Neutrophil (primary cell): ENCODE measurements around the gene RNPS1.
"Not testable (repeated sequence)": the region's sequence is repeated elsewhere in the genome, so short reads cannot be mapped to it uniquely, and the experiment has no call there.

ENCODE experiments used
- H3K27ac ChIP-seq: fragments of 200-600 bp; sonication (generic); 2 replicates; pipeline ENCODE4 v1.5.1; 2016; ENCODE audit warnings: mild to moderate bottlenecking, moderate library complexity
- H3K27me3 ChIP-seq: fragments of 200-600 bp; sonication (generic); 2 replicates; pipeline ENCODE4 v1.6.0; 2016; ENCODE audit warnings: mild to moderate bottlenecking
- H3K36me3 ChIP-seq: fragments of 200-600 bp; sonication (generic); 2 replicates; pipeline ENCODE4 v1.5.1; 2017
- H3K4me1 ChIP-seq, 2 experiments: fragments of 200-600 bp in 1 of 2; sonication (generic) in 1 of 2; 1 replicate in 1 of 2; 2 replicates in 1 of 2; pipeline versions ENCODE4 v1.5.1 to v1.6.1; 2013 to 2016; ENCODE audit warnings: low read depth in 1 of 2, low read length in 1 of 2, mild to moderate bottlenecking in 1 of 2, moderate library complexity in 1 of 2; ENCODE audit not compliant: control insufficient read depth in 1 of 2, insufficient read depth in 1 of 2
- H3K4me3 ChIP-seq, 2 experiments: fragments of 200-600 bp in 1 of 2; sonication (generic) in 1 of 2; 1 replicate in 1 of 2; 2 replicates in 1 of 2; pipeline ENCODE4 v1.5.1; 2013 to 2016; ENCODE audit warnings: low read depth in 1 of 2, low read length in 1 of 2, mild to moderate bottlenecking in 1 of 2, moderate library complexity in 1 of 2
- H3K9me3 ChIP-seq: fragments of 200-600 bp; sonication (generic); 2 replicates; pipeline ENCODE4 v1.5.1; 2016
- TF ChIP-seq, protein P1 (sequence below): fragments of 200-600 bp; sonication (generic); IDR thresholded peaks from 2 replicates; pipeline ENCODE4 v1.5.1; 2016; ENCODE audit warnings: antibody characterized with exemption

Gene RNPS1

DNA sequence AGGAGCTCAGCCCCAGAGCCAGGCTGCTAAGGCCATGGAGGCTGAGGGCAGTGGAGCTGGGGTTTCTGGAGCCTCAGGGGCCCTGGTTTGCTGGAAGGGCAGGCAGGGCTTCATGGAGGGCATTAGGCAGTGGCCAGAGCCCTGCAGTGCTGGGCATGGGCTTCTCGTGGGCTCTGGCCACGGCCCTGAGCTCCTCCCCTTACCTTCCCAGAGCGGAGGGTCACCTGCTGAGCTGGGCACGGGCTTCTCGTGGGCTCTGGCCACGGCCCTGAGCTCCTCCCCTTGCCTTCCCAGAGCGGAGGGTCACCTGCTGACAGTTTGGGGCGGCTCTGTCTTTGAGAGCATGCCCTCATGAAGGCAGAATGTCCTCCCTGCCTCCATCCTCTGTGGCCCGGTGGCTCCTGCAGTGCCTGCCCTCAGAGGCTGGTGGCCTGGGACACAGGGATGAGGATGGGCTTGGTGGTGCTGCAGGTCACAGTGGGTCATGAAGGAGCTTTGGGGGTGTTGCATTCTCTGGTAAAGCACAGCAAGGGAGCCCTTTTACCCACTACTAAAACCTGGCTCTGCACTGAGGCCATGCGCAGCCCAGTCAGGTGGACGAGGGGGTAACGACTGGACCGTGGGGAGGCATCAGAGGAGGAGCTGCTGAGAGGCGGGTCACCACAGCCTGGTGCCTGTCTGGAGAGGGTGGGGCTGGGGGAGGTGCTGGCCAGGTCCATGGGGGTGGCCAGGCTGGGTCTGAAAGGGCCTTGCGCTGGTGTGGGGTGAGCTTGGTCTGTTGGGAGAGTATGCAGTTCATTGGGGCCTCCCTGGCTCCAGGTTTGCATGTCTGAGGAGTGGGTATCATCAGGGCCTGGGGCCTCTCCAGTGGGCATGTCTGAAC, 2.9 kb upstream of the RNPS1 start:
- Histone ChIP-seq H3K27me3 (no peaks in the 10 kb centered on the region), H3K36me3 (no peaks in the 10 kb centered on the region), H3K9me3 (no peaks in the 10 kb centered on the region), H3K27ac (no peak overlapping the region), H3K4me1 (peaks cover 19 to 23% of the 10 kb centered on the region in 2 experiments), H3K4me3 (no peak overlapping the region)
- TF ChIP-seq, protein P1, sequence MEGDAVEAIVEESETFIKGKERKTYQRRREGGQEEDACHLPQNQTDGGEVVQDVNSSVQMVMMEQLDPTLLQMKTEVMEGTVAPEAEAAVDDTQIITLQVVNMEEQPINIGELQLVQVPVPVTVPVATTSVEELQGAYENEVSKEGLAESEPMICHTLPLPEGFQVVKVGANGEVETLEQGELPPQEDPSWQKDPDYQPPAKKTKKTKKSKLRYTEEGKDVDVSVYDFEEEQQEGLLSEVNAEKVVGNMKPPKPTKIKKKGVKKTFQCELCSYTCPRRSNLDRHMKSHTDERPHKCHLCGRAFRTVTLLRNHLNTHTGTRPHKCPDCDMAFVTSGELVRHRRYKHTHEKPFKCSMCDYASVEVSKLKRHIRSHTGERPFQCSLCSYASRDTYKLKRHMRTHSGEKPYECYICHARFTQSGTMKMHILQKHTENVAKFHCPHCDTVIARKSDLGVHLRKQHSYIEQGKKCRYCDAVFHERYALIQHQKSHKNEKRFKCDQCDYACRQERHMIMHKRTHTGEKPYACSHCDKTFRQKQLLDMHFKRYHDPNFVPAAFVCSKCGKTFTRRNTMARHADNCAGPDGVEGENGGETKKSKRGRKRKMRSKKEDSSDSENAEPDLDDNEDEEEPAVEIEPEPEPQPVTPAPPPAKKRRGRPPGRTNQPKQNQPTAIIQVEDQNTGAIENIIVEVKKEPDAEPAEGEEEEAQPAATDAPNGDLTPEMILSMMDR: no peak

DNA sequence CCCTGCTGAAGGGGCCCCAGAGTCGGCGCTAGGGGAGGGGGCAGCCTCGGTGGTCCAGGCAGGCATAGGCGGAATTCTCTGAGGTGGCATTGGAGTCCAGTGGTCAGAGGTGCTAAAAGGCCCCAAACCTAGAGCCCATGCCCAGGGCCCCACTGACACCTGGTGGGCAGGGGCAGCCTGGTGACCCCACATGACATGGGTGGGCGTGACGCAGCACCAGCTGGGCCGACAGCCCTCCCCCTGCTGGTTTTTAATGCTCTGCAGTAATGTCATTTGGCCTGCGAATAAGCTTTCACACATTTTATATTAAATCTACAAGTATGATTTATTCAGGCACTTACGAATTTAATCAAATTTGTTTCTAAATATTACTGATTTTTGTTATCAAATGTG, 2.1 kb upstream of the RNPS1 start:
- Histone ChIP-seq H3K27ac (no peak overlapping the region), H3K27me3 (no peaks in the 10 kb centered on the region), H3K9me3 (no peaks in the 10 kb centered on the region), H3K36me3 (no peaks in the 10 kb centered on the region), H3K4me1 (peaks cover 19 to 23% of the 10 kb centered on the region in 2 experiments), H3K4me3 (no peak overlapping the region)
- TF ChIP-seq, protein P1: no peak

DNA sequence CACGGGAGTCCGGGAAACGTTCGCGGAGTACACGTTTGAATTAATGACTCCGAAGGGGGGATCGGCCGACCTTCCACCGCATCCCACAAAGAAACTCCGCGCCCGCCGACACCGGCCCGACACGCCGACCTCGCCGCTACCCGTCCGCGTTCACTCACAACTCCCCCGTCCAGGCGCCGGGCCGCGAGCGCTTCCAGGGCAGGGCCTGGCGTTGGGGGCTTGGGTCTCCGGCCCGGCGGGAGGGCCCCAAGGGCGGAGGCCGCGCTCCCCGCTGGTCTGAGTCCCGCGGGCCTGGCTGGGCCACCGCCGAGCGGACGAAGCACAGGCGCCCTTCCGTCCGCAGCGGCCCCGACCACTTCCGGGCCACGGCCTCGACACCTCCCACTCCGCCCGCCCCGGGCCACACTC, 417 bp downstream of the RNPS1 start:
- not testable (repeated sequence) for H3K9me3 ChIP-seq, H3K27me3 ChIP-seq
- H3K4me3 ChIP-seq: peak overlapping the region; percentile 91 to 99
- peak overlapping the region; percentile 96 for H3K27ac ChIP-seq
- H3K4me1 ChIP-seq: peaks cover 19 to 23% of the 10 kb centered on the region in 2 experiments
- H3K36me3 ChIP-seq: peaks cover 16% of the 10 kb centered on the region

DNA sequence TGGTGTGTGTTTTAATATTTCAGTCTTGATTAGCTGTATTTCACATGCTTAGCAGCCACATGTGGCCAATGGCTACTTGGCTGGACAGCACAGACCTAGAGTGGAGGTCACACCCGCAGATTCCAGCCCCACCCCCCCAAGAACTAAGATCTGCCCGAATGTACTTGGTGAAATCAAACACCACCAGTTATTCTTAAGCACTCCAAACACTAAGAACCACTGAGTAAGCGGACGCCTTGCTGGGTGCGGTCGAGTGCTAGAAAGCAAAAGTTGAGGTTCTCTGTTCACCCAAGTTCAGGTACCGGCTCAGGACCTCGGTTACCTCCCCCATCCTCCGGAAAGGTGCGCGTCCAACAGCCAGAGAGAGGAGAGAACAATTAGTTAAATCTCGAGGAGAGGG, 1.0 kb downstream of the RNPS1 start:
- Histone ChIP-seq H3K36me3 (peaks cover 23% of the 10 kb centered on the region), H3K4me1 (peaks cover 19 to 23% of the 10 kb centered on the region in 2 experiments), H3K27ac (peak overlapping the region; percentile 96), H3K4me3 (peak overlapping the region; percentile 91 to 99)
- not testable (repeated sequence) for H3K9me3 ChIP-seq, H3K27me3 ChIP-seq

DNA sequence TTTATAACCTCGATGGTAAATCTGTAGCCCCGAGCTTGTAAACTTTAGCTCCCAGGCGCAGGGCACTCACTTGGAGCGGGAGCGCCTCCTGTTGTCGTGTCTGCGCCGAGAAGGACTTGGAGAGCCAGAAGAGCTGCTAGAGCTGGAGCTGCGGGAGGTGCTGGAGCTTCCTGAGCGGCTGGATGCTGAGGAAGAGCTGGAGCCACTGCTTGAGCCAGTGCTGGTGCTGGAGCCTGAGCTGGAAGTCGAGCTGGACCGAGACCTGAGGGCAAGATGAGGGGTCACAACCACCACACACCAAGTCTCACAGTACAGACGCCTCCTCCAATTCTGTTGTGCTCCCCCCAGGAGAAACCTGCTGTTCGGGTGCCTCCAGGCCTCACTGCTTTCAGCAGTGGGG, 4.9 kb downstream of the RNPS1 start:
- H3K27ac ChIP-seq, H3K9me3 ChIP-seq, H3K27me3 ChIP-seq, H3K4me3 ChIP-seq: not testable (repeated sequence)
- peaks cover 9 to 11% of the 10 kb centered on the region in 2 experiments for H3K4me1 ChIP-seq
- peaks cover 55% of the 10 kb centered on the region for H3K36me3 ChIP-seq

DNA sequence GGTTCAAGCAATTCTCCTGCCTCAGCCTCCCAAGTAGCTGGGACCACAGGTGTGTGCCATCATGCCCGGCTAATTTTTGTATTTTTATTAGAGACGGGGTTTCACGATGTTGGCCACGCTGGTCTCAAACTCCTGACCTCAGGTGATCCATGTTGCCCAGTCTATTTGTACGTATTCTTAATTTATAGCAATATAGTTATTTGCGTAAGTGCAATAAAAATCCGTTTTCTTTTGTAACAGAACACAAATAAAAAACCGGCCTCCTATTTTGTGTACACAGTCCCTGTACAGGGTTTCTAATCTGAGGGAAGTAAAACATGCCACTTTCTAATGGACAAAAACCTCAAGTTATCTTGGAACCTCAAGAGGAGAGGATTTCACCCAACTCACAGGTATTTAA, 7.7 kb downstream of the RNPS1 start:
- H3K4me3 ChIP-seq: no peak overlapping the region
- TF ChIP-seq, protein P1: no peak
- H3K27me3 ChIP-seq: no peaks in the 10 kb centered on the region
- H3K9me3 ChIP-seq: no peaks in the 10 kb centered on the region
- H3K36me3 ChIP-seq: peaks cover 83% of the 10 kb centered on the region
- H3K4me1 ChIP-seq: no peaks in the 10 kb centered on the region
- no peak overlapping the region for H3K27ac ChIP-seq

DNA sequence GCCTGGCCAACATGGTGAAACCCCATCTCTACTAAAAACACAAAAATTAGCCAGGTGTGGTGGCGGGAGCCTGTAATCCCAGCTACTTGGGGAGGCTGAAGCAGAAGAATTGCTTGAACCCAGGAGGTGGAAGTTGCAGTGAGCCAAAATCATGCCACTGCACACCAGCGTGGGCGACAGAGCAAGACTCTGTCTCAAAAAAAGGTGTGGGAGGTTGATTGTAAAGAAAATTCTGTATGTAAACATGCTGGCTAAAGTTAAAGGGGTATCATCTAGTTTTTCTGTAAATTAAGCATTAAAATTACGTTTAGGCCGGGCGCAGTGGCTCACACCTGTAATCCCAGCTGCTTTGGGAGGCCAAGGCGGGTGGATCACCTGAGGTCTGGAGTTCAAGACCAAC, 9.4 kb downstream of the RNPS1 start:
- not testable (repeated sequence) for H3K4me3 ChIP-seq, H3K27ac ChIP-seq, H3K9me3 ChIP-seq, H3K4me1 ChIP-seq, H3K27me3 ChIP-seq
- peaks cover 92% of the 10 kb centered on the region for H3K36me3 ChIP-seq
